MM.1S (cell line): ENCODE data around the gene PFDN1.

Source experiments
- CTCF ChIP-seq: fragments of 300-600 bp; sonication (generic); IDR thresholded peaks from 2 replicates; pipeline ENCODE4 v1.5.1; 2016; ENCODE audit warnings: antibody characterized with exemption, low read length, mixed read lengths
- EZH2 ChIP-seq: fragments of 300-600 bp; sonication (generic); optimal IDR thresholded peaks from 2 replicates; pipeline ENCODE3; 2017; ENCODE audit warnings: low read depth, mild to moderate bottlenecking, antibody characterized with exemption, low read length, mixed read lengths

DNA sequence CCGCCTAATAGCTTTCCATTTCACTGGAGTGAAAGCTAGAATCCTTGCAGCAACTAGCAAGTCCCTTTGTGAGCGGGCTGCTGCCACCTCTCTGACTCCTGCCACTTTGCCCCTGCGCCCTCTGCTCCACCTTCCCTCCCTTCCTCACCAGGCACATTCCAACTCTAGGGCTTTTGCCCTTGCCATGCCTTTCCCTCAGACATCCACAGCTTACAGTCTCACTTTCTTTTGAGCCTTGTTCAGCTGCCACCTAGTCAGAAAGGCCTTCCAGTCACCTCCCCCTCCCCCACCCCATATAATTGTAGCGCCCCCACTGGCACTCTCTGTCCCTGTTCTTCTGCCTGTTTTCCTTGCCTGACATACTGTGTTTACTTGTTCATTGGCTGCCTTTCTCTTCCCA lies 96.9 kb downstream of the PFDN1 start:
- TF ChIP-seq CTCF (no peak), EZH2 (no peak)
